ENCODE results near the gene CNRIP1. TPM values are rescaled to one million over a fixed set of nuclear protein-coding genes. Genes with fewer than 3 reads are reported as not detected.

Gene CNRIP1
- total RNA-seq (2022) (not detected in 2 replicates), Bru-seq, nascent RNA (percentile 2 among the genes with signal in this experiment), BruChase-seq, experiment 1, labeled RNA remaining after a 2-hour chase (not detected), BruChase-seq, experiment 2, labeled RNA remaining after a 6-hour chase (not detected)
- long read RNA-seq: 0 reads

GRCh38 chr2:68319398-68320117, at the start of gene CNRIP1:
CNRIP1 (minus strand) TSS chr2:68319949; CDS start chr2:68319400, 549 bp downstream.
- POLR2A ChIA-PET: no interaction called here
- H3K27ac Mint-ChIP-seq (ENCODE audit: unreplicated experiment): no peak within 1 kb of the TSS
- BruUV-seq (replicated peaks): no TSS peak
- intact Hi-C loops (cut with micrococcal nuclease; ENCODE audit: unreplicated experiment): no loop called here
- Histone ChIP-seq H3K4me3 (ENCODE audit: low read depth, low read length) (no peak within 1 kb of the TSS), H3K9me3 (no peaks in the 10 kb centered on the region), H3K27me3 (replicated peaks; ENCODE audit: control insufficient read depth, insufficient read depth, low read length) (no peaks in the 10 kb centered on the region), H3K4me1 (no peaks in the 10 kb centered on the region), H3K36me3 (ENCODE audit: control insufficient read depth, insufficient read depth, low read length) (no peaks in the 10 kb centered on the region)
- H3K27me3 Mint-ChIP-seq (ENCODE audit: insufficient read depth, unreplicated experiment): peaks cover 4% of the 10 kb centered on the region
- no peak for DNase-seq
- H3K9me3 Mint-ChIP-seq (ENCODE audit: unreplicated experiment): no peaks in the 10 kb centered on the region
- no peaks in the 10 kb centered on the region for H3K36me3 Mint-ChIP-seq (ENCODE audit: insufficient read depth, unreplicated experiment)
- no peak within 1 kb of the TSS for H3K4me3 Mint-ChIP-seq (ENCODE audit: unreplicated experiment)
- no peak for TF ChIP-seq CTCF (IDR thresholded peaks at IDR 0.05; ENCODE audit: insufficient read depth in 1 of 2, low read depth in 1 of 2, low read length in 1 of 2, severe bottlenecking in 1 of 2, unreplicated experiment in 1 of 2)
- CTCF ChIA-PET: no interaction called here
- no peaks in the 10 kb centered on the region for H3K4me1 Mint-ChIP-seq (ENCODE audit: low read depth, unreplicated experiment)

GRCh38 chr2:68369337-68369734, 49.6 kb upstream of the CNRIP1 start:
- H3K4me3 Mint-ChIP-seq (ENCODE audit: unreplicated experiment): no peak overlapping the region
- no peak for DNase-seq
- Histone ChIP-seq H3K4me1 (no peaks in the 10 kb centered on the region), H3K4me3 (ENCODE audit: low read depth, low read length) (no peak overlapping the region), H3K9me3 (0 out of 2 replicates have a peak, but pooled peaks cover 3% of the 10 kb centered on the region), H3K27me3 (replicated peaks; ENCODE audit: control insufficient read depth, insufficient read depth, low read length) (peaks cover 1% of the 10 kb centered on the region; the same call in 1 of the 2 replicates), H3K36me3 (ENCODE audit: control insufficient read depth, insufficient read depth, low read length) (no peaks in the 10 kb centered on the region)
- peaks cover 3% of the 10 kb centered on the region for H3K27me3 Mint-ChIP-seq (ENCODE audit: insufficient read depth, unreplicated experiment)
- no peaks in the 10 kb centered on the region for H3K36me3 Mint-ChIP-seq (ENCODE audit: insufficient read depth, unreplicated experiment)
- H3K27ac Mint-ChIP-seq (ENCODE audit: unreplicated experiment): no peak overlapping the region
- ChIA-PET POLR2A (no interaction called here), CTCF (no interaction called here)
- H3K9me3 Mint-ChIP-seq (ENCODE audit: unreplicated experiment): no peaks in the 10 kb centered on the region
- TF ChIP-seq CTCF (IDR thresholded peaks at IDR 0.05; ENCODE audit: insufficient read depth in 1 of 2, low read depth in 1 of 2, low read length in 1 of 2, severe bottlenecking in 1 of 2, unreplicated experiment in 1 of 2): no peak
- no peaks in the 10 kb centered on the region for H3K4me1 Mint-ChIP-seq (ENCODE audit: low read depth, unreplicated experiment)
- intact Hi-C loops (cut with micrococcal nuclease; ENCODE audit: unreplicated experiment): no loop called here
- BruUV-seq (replicated peaks): no TSS peak

GRCh38 chr2:68368654-68369336, 49.0 kb upstream of the CNRIP1 start:
- ChIA-PET CTCF (no interaction called here), POLR2A (no interaction called here)
- Mint-ChIP-seq H3K27me3 (ENCODE audit: insufficient read depth, unreplicated experiment) (peaks cover 3% of the 10 kb centered on the region), H3K9me3 (ENCODE audit: unreplicated experiment) (no peaks in the 10 kb centered on the region), H3K4me3 (ENCODE audit: unreplicated experiment) (no peak overlapping the region), H3K27ac (ENCODE audit: unreplicated experiment) (no peak overlapping the region), H3K4me1 (ENCODE audit: low read depth, unreplicated experiment) (no peaks in the 10 kb centered on the region), H3K36me3 (ENCODE audit: insufficient read depth, unreplicated experiment) (no peaks in the 10 kb centered on the region)
- intact Hi-C loops (cut with micrococcal nuclease; ENCODE audit: unreplicated experiment): no loop called here
- Histone ChIP-seq H3K4me3 (ENCODE audit: low read depth, low read length) (no peak overlapping the region), H3K36me3 (ENCODE audit: control insufficient read depth, insufficient read depth, low read length) (no peaks in the 10 kb centered on the region), H3K27me3 (replicated peaks; ENCODE audit: control insufficient read depth, insufficient read depth, low read length) (peaks cover 1% of the 10 kb centered on the region; the same call in 1 of the 2 replicates), H3K4me1 (no peaks in the 10 kb centered on the region), H3K9me3 (0 out of 2 replicates have a peak, but pooled peaks cover 3% of the 10 kb centered on the region)
- BruUV-seq (replicated peaks): no TSS peak
- no peak for TF ChIP-seq CTCF (IDR thresholded peaks at IDR 0.05; ENCODE audit: insufficient read depth in 1 of 2, low read depth in 1 of 2, low read length in 1 of 2, severe bottlenecking in 1 of 2, unreplicated experiment in 1 of 2)
- DNase-seq: no peak

Measured in Caco-2 (cell line).